K562 (cell line): Measurements from ENCODE around the gene GZMM. TPM values are rescaled to one million over a fixed set of nuclear protein-coding genes. Genes with fewer than 3 reads are reported as not detected.

Experiments used
- ATAC-seq: fragments of 200-7000 bp; cut with Tn5 transposase; 3 replicates; pipeline ENCODE4 v1.9.1; 2020; ENCODE audit warnings: moderate library complexity
- BruUV-seq: library from RNA; stranded (reverse); fragments of 400-500 nt; replicated peaks from 2 replicates; lab custom pipeline; 2021; lab: Mats Ljungman, UMichigan
- CTCF ChIA-PET: fragments of 300-600 bp; formaldehyde crosslinking; extraction: SDS; loops from one replicate; lab custom pipeline; 2021; ENCODE audit warnings: low intra/inter-chr PET ratio; lab: Yijun Ruan, JAX
- POLR2A ChIA-PET: fragments of 300-600, 350-650 bp; sonication (Branson Sonifier 250); formaldehyde crosslinking; extraction: SDS; loops from one replicate; lab custom pipeline; 2021; ENCODE audit warnings: antibody characterized with exemption, inconsistent platforms; lab: Yijun Ruan, JAX
- DNase-seq, 4 experiments: peaks; one replicate each; pipeline versions ENCODE4 v3.0.0 to v3.0.0-alpha.2; 2011 to 2018; ENCODE audit warnings: low spot score in 3 of 4, mixed read lengths in 3 of 4; ENCODE audit errors: extremely low read depth in 1 of 4
- FAIRE-seq: peaks from 2 replicates; lab custom pipeline; 2011; peaks lifted over from hg19 to GRCh38; lab: Jason Lieb, UNC
- H2AFZ ChIP-seq: 2 replicates; pipeline ENCODE4 v1.6.0; 2011; ENCODE audit warnings: low read depth, low read length, control low read depth, inconsistent platforms
- H3K27ac ChIP-seq: fragments of 200-600 bp; 3 replicates; pipeline ENCODE4 v1.8.0; 2011; ENCODE audit warnings: low read depth, mild to moderate bottlenecking, control low read depth, inconsistent platforms, low read length, moderate library complexity, mixed read lengths; ENCODE audit errors: extremely low read depth
- H3K27me3 ChIP-seq, 2 experiments: fragments of 300-600 bp in 1 of 2; 2 replicates in 1 of 2; 3 replicates in 1 of 2; pipeline versions ENCODE4 v1.6.0 to v1.8.0; 2011; ENCODE audit warnings: inconsistent platforms in 2 of 2, low read length in 2 of 2, mild to moderate bottlenecking in 1 of 2, mixed read lengths in 1 of 2, moderate library complexity in 1 of 2; ENCODE audit not compliant: control insufficient read depth in 2 of 2, insufficient read depth in 2 of 2
- H3K36me3 ChIP-seq: fragments of 300-600 bp; 3 replicates; pipeline ENCODE4 v1.8.0; 2011; ENCODE audit warnings: mild to moderate bottlenecking, low read length, inconsistent platforms; ENCODE audit not compliant: control insufficient read depth, insufficient read depth
- H3K4me1 ChIP-seq, 2 experiments: fragments of 200-600 bp in 1 of 2; replicated peaks in 1 of 2; 2 replicates in 1 of 2; 3 replicates in 1 of 2; pipeline versions ENCODE4 v1.5.1 to v1.8.0; 2011; ENCODE audit warnings: inconsistent platforms in 2 of 2, low read length in 2 of 2, mild to moderate bottlenecking in 1 of 2, mixed read lengths in 1 of 2, moderate library complexity in 1 of 2; ENCODE audit not compliant: control insufficient read depth in 2 of 2, insufficient read depth in 2 of 2
- H3K4me2 ChIP-seq: 2 replicates; pipeline ENCODE4 v1.6.1; 2011; ENCODE audit warnings: low read length, control low read depth, inconsistent platforms, mixed read lengths; ENCODE audit not compliant: insufficient read depth
- H3K4me3 ChIP-seq: fragments of 200-600 bp; sonication (generic), shearing (Covaris generic); 2 replicates; pipeline ENCODE4 v1.5.1; 2016; ENCODE audit warnings: control low read depth, inconsistent platforms
- H3K79me2 ChIP-seq: fragments of 200-600 bp; 3 replicates; pipeline ENCODE4 v1.8.0; 2011; ENCODE audit warnings: low read length, inconsistent platforms; ENCODE audit not compliant: control insufficient read depth, insufficient read depth
- H3K9ac ChIP-seq, 2 experiments: 2 replicates each; pipeline versions ENCODE4 v1.6.0 to v1.6.1; 2011; ENCODE audit warnings: low read depth in 2 of 2, low read length in 2 of 2, control low read depth in 1 of 2, inconsistent platforms in 1 of 2, mild to moderate bottlenecking in 1 of 2, mixed read lengths in 1 of 2; ENCODE audit not compliant: insufficient read depth in 1 of 2
- H3K9me1 ChIP-seq: one replicate; pipeline ENCODE4 v1.6.0; 2011; ENCODE audit warnings: inconsistent platforms, mild to moderate bottlenecking, low read length, moderate library complexity; ENCODE audit not compliant: control insufficient read depth, insufficient read depth
- H3K9me3 ChIP-seq: replicated peaks from 2 replicates; pipeline ENCODE4 v1.5.1; 2011; ENCODE audit warnings: low read depth, low read length, inconsistent platforms; ENCODE audit not compliant: control insufficient read depth, insufficient read depth
- H4K20me1 ChIP-seq: replicated peaks from 2 replicates; pipeline ENCODE4 v1.6.1; 2011; ENCODE audit warnings: low read length, inconsistent platforms, mixed read lengths; ENCODE audit not compliant: control insufficient read depth, insufficient read depth
- CTBP1 ChIP-seq: fragments of 450-650 bp; IDR thresholded peaks from 2 replicates; pipeline ENCODE4 v1.6.1; 2016; ENCODE audit warnings: borderline replicate concordance
- NR0B1 ChIP-seq: fragments of 450-650 bp; IDR thresholded peaks from one replicate; pipeline ENCODE4 v1.6.1; 2018; ENCODE audit warnings: mild to moderate bottlenecking, moderate library complexity; ENCODE audit not compliant: partially characterized antibody
- PTTG1 ChIP-seq: fragments of 450-650 bp; IDR thresholded peaks from 2 replicates; pipeline ENCODE4 v1.6.1; 2016; ENCODE audit warnings: low read depth, mild to moderate bottlenecking, missing genetic modification characterization, missing compliant biosample characterization
- WGBS: fragments of 100-300 bp; shearing (Covaris generic); methylation state at CpG from one replicate; pipeline ENCODE4 v1.1.6; 2016; ENCODE audit warnings: low coverage, mixed read lengths; ENCODE audit not compliant: insufficient coverage; ENCODE audit errors: missing lambda C conversion rate; 5-methylcytosine and 5-hydroxymethylcytosine counted together
- in situ Hi-C: fragments of 300-500 bp; cut with MboI; formaldehyde crosslinking; loops from 4 replicates; pipeline ENCODE4 v1.15.0; 2018; ENCODE audit warnings: inconsistent platforms, mixed read lengths
- intact Hi-C: fragments of 100-400 bp; cut with micrococcal nuclease; formaldehyde crosslinking; loops from 2 replicates; pipeline ENCODE4 v1.14.2; 2022
- polyA plus RNA-seq, 8 experiments: library from polyadenylated mRNA; depleted of rRNA in 4 of 8; stranded (reverse) in 5 of 8; unstranded in 3 of 8; fragments of >200 nt; fragmentation: Nextera tagmentation in 2 of 8; fragmentation: Illumina TruSeq in 1 of 8; extraction: Ambion mirVana in 2 of 8; extraction: Trizol in 1 of 8; gene quantifications; 2 replicates each; pipeline versions ENCODE4 v1.2.1 to v1.2.3, GENCODE V29; 2011 to 2014; ENCODE audit warnings: inconsistent platforms in 1 of 8, missing spikeins in 1 of 8
- total RNA-seq, 7 experiments: library from RNA; depleted of rRNA in 6 of 7; stranded (reverse); fragments of >200 nt in 6 of 7; fragmentation: Illumina TruSeq in 2 of 7; extraction: Trizol in 2 of 7; gene quantifications; 2 replicates each; pipeline versions ENCODE4 v1.2.1 to v1.2.3, GENCODE V29; 2011 to 2021; ENCODE audit warnings: low replicate concordance in 1 of 7

The GZMM gene
- total and polyA plus RNA-seq, 9 of the 15 experiments (the other 6 are each of a cell fraction or from before 2014, with no cell fraction given) = 0.08 to 2.6 (median 0.70) TPM; not detected in 2

GRCh38 chr19:594265-594870, 50.5 kb downstream of the GZMM start:
- no peak overlapping the region for H3K4me2 ChIP-seq
- DNase-seq (no peak), FAIRE-seq (no peak)
- H2AFZ ChIP-seq = no peak overlapping the region
- POLR2A ChIA-PET = interaction anchor here (0.6 to 1.3 kb wide), 2 partner anchors 10 to 313 kb away, joined by 3 read pairs; no protein-coding TSS in a partner anchor
- intact Hi-C loops = no loop called here
- H3K4me1 ChIP-seq = peaks cover 3 to 73% of the 10 kb centered on the region in 2 experiments; a peak in 3 of 5 replicates
- no peaks in the 10 kb centered on the region for H3K9me3 ChIP-seq
- BruUV-seq = no TSS peak
- H3K27me3 ChIP-seq = peaks cover 12 to 34% of the 10 kb centered on the region in 2 experiments; a peak in 4 of 5 replicates
- H3K9ac ChIP-seq = no peak overlapping the region
- TF ChIP-seq CTBP1 (no peak), PTTG1 (tag) (no peak), NR0B1 (no peak)
- TF ChIP-seq, all 486 proteins: peak for 0
- WGBS = 27% methylated on average over 13 of the region's 24 CpGs
- Histone ChIP-seq H4K20me1 (peaks cover 20% of the 10 kb centered on the region; the same call in 1 of the 2 replicates), H3K36me3 (no peaks in the 10 kb centered on the region), H3K79me2 (no peaks in the 10 kb centered on the region), H3K27ac (no peak overlapping the region), H3K4me3 (no peak overlapping the region), H3K9me1 (no peaks in the 10 kb centered on the region)
- ATAC-seq = no peak
- CTCF ChIA-PET = no interaction called here
- in situ Hi-C loops = no loop called here
